Activated CD4-positive, alpha-beta T cell treated with anti-CD3 and anti-CD28 coated beads for 4 hours (primary cell): Measurements from ENCODE around the gene SLC14A1.
"Not testable (repeated sequence)": the region's sequence is repeated elsewhere in the genome, so short reads cannot be mapped to it uniquely, and the experiment has no call there.

Experiments used
- DNase-seq, 2 donors: peaks; one replicate each; pipeline ENCODE4 v3.0.0-alpha.2; 2020

The SLC14A1 gene

DNA sequence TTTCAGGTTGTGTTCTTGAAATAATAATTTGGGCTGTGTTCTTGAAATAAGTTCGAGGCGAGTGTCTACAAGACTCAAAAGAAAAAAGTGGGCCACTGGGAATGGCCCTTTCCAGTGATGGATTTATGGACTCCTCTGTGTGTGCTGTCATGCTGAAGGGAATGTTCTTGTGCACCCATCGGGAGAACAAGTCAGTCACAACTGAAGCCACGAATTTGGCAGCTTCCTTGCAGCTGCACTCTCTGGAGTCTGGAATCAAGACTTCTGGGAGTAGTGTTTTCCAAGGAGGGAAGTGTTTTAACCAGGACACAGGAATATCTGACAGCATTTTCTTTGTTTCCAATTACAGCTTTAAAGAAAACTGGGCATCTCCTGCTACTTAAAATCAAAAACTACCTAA, 620 bp downstream of the SLC14A1 start:
- no peak for DNase-seq

DNA sequence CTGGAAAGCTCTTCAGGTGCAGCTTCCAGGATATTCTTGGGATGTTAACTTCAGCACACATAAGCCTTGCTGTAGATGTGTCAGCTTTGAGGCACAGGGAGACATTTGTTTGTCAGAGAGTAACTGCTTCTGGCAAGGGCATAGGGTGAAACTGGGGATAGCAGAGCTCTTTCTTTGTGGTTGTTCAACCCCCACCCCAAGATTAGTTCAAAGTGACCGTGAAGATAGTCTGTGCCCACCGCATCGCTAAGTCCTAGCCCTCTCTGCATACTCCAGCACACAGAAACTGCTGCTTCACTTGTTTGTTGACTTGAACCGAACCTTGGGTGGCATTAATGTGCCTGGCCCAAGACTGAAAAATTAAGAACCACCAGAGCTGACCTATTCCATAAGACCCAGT, 1.4 kb downstream of the SLC14A1 start:
- no peak for DNase-seq

DNA sequence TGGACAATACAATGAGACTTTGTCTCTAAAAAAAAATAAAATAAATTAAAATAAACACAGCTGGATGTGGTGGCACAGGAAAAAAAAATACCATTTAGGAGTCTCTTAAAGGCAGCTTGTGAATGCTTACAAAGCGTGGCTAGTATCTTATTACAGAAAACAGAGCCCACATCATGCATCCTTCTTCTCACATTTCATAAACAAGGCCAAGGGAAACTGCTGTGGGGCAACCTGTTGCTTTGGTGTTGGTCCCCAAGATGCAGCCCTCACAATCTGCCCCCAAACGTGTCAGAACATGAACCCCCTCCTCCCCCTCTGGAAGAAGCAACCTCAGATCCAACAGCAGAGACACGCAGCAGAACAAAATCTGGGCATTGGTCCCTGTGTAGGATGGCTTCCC, 2.6 kb downstream of the SLC14A1 start:
- no peak for DNase-seq

DNA sequence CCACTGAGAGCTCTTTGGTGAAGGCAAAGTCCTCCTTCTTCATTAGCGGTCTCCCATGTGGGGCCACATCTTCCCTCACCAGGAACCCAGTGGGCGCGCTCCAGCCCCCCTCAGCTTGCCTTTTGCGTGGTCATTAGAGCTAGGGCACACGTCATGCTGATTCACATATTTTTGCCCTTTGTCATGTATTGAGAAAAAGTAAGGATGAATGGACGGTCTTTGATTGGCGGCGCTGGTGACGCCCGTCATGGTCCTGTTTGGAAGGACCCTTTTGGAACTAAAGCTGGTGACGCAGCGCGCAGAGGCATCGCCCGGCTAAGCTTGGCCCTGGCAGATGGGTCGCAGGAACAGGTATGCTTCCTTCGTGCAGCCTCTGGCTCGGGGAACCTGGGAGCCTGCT, 3.1 kb downstream of the SLC14A1 start:
- DNase-seq: no peak

DNA sequence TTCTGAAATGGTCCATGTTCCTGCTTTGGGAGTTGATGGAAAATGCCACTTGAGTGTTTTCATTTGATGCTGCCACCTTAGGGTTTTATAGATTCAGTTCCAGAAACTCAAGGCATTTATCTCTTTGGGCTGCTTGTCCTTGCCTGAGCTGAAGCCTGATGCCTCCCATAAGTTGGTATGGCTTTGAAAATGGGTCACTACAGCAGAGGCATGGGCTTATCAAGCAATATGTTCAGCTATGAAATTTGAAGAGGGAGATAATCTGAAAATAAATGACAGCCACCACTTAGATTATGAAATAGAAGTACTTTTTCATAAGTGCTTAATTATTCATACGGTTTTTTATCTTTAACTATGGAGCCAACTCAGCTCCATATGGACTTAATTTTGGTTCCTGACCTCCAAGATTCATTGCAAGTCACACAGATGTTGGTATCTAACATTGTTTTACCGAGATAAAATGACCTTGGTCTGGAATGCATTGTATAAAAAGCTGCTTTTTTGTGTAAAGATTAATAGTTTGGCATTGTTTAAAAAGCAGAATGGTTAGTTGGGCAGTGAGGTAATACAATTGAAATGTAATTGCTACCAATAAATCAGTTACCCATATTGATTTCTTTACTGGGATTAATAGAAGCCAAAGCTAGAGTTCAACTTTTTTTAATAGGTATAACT, 4.5 kb downstream of the SLC14A1 start:
- DNase-seq: no peak

DNA sequence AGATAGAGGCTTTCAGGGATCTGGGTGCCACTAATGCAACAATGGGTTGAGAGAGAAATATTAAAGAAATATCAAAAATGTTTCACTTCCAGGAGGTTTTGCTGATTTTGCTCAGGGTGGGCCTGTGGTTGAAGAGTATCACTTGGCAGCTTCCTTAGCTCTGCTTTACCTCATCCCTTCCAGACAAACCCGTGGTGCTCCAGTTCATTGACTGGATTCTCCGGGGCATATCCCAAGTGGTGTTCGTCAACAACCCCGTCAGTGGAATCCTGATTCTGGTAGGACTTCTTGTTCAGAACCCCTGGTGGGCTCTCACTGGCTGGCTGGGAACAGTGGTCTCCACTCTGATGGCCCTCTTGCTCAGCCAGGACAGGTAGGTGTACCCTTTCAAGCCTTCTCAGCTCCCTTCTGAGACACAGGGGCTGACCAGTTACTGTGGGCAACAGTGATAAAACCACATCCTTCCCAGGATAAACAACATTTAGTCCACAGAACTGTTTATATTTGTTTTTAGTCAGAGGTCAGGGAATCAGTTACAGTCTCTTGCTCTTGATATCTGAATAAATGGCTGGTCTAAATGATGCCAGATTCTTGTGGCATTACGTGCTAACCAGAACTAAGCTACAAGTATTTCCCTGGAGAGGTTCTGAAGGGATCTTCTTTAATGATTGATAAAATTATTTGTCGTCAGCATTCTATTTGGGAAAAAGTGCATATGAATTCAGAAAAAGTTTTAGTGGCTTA, 7.0 kb downstream of the SLC14A1 start:
- no peak for DNase-seq

DNA sequence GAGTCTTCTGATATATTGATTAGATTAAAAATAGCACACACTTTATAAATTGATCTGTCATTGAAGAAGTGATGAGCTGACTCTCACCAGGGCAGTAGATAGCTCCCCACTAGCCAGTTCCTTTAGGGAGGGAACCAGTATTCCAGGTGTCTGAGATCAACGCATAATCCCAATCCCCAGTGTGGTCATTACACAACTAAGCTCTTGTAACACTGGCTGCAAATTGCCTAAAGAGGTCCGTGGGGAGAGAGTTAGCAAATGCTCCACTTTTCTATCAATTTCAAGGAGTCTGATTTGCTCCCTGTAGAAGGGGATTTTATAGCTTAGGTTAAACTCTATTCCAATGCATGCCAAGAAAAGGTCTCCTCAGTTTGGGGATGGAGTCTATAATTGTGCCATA, 7.7 kb downstream of the SLC14A1 start:
- no peak for DNase-seq

DNA sequence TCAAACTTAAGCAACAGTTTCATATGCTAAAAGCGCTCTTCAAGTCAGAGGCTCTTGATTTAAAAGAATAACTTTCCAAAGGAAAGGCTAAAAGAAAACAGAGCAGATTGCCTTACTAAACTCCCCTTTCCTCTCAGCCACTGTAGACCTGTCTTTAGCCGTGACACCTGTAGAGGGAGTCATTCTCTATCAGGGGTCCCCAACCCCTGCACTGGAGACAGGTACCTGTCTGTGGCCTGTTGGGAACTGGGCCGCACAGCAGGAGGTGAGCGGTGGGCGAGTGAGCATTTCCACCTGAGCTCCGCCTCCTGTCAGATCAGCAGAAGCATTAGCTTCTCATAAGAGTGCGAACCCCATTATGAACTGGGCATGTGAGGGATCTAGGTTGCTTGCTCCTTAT, 9.6 kb downstream of the SLC14A1 start:
- no peak for DNase-seq

DNA sequence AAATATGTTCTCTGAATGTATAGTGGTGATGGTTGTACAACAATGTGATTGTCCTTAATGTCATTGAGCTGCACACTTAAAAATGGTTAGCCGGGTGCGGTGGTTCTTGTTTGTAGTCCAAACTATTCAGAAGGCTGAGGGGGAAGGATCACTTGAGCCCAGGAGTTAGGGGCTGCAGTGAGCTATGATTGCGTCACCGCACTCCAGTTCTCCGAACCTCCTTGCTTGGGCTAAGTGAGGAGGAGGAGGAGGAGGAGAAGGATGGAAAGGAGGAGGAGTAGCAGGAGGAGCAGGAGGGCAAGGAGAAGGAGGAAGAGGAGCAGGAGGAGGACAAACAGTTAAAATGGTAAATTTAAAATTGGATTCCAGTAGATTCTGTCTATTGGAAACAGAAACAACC, 10.5 kb downstream of the SLC14A1 start:
- DNase-seq: no peak

DNA sequence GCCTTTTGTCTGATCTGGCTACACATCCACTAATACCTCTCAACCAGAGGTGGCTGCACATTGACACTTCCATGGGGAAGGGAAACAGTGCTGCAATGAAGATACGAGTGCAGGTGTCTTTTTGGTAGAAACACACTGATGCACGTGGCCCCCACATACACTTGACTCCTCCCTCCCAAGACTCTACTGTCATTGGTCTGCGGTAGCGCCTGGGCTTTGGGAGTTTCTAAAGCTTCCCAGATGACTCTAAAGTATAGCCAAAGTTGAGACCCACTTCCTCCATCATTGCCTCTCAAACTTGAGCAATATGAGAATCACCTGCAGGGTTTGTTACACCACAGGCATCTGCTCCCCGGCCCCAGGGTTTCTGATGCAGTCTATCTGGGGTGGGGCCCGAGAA, 11.0 kb downstream of the SLC14A1 start:
- DNase-seq: no peak

DNA sequence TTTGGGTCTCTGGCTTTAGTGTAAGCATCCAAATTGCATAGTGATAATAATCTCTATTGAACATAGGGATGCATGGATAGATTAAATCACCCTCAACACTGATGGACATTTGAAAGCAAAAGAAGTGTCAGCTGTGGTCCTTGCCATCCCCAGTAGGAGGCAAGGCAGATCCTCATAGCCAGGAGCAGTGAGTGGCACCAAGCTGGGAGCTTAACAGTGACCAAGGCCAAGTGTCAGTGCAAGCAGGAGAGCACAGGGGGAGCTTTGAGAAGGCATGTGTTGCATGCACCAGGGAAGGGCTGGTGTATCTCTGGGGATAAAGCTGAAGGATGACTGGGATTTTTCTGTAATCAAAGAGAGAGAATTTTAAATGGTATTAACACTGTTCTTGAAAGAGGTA, 14.7 kb downstream of the SLC14A1 start:
- DNase-seq: no peak

DNA sequence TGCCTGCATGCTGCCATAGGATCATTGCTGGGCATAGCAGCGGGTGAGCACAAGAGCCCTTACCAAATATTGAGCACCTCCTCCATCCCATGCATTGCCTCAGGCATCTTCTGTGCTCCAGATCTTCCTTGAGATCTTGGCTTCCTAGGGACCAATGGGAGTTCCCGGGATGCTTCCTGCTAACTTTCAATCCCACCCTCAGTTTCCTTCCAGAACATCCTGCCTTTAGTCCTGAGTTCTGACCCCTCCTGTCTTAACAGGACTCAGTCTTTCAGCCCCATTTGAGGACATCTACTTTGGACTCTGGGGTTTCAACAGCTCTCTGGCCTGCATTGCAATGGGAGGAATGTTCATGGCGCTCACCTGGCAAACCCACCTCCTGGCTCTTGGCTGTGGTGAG, 15.3 kb downstream of the SLC14A1 start:
- no peak for DNase-seq

DNA sequence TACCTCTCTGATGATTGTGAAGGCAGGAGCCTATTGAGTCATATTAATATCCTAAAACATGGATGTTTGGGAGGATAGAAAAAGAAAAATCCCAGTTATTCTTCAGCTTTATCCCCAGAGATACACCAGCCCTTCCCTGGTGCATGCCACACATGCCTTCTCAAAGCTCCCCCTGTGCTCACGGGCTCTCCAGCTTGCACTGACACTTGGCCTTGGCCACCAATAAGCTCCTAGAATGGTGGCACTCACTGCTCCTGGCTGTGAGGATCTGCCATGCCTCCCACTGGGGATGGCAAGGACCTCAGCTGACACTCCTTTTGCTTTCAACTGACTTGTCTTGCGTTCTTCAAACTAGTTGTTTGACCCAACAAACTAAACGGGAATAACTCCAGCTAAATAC, 15.9 kb downstream of the SLC14A1 start:
- DNase-seq: no peak

DNA sequence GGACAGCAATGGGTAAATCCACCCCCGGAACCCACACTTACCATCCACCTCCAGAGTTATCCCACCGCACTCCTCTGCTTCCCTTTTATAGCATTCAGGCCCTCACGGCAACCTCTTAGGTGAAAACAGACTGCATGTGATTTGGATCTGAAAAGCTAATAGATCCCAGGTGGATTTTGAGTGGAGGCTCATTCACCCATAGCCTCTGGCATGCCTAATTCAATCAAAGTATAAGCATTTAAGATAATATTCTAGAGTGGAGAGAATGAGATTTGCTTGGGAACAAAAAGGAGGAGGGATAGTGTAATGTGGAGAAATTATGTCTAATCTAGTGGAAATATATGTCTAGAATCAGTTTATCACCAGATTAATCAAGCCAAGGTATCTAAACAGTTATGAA, 17.1 kb downstream of the SLC14A1 start:
- DNase-seq: no peak

DNA sequence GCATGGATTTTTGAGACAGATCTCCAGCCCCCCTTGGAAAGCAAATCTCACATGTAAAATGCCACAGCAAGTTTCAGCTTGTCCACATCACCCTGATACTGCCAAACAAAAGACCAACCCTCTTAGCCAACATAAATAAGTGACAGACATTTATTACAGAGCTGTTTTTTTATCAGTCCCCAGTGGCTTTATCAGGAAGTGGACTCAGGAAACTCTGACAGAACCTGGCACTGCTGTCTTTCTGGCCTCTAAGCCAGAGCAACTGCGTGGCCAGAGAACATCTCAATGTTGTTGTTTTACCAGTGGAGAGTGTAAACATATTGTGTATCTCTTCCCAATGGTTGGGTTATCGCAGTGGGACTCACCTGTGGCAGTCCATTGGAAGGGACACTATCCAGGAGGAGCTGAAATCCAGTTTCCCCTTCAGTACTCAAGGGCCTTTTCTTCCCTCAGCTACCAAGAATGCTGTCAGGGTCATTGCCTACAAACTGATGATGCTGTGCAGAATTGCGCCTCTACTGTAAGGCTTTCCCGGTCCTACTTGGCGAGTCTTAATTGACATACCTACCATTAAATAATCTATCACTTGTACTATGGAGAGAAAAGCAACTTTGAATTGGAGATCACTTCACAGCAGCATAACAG, 22.0 kb downstream of the SLC14A1 start:
- no peak for DNase-seq

DNA sequence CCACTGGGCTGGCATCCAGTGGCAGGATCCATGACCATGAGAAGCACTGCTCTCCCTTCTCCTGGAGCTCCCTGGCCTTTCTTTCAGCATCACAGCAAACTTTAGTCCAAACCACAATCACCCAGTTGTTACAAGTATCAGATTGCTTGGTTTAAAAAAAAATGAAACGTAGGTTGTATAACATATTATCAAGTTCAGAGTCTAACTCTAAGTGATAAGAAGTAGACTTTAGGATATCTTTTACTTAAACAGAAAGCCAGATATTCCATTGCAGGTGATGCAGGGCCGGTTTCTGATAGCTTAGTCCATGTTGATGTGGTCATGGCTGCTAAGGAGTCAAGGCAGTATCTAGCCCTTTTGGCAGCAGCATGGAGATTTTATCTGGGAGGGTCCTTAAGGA, 24.5 kb downstream of the SLC14A1 start:
- no peak for DNase-seq

DNA sequence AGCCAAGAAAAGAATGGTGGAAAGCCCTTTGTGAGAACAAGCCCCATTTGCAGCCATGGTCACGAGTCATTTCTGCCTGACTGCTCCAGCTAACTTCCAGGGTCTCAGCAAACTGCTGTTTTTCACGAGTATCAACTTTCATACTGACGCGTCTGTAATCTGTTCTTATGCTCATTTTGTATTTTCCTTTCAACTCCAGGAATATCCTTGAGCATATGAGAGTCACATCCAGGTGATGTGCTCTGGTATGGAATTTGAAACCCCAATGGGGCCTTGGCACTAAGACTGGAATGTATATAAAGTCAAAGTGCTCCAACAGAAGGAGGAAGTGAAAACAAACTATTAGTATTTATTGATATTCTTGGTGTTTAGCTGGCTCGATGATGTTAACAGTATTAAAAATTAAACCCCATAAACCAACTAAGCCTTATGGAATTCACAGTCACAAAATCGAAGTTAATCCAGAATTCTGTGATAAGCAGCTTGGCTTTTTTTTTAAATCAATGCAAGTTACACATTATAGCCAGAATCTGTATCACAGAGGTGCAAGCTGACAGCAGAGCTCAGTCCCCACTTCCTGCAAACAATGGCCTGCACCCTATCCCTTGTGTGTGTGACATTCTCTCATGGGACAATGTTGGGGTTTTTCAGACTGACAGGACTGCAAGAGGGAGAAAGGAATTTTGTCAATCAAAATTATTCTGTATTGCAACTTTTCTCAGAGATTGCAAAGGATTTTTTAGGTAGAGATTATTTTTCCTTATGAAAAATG, 26.1 kb downstream of the SLC14A1 start:
- DNase-seq: no peak

DNA sequence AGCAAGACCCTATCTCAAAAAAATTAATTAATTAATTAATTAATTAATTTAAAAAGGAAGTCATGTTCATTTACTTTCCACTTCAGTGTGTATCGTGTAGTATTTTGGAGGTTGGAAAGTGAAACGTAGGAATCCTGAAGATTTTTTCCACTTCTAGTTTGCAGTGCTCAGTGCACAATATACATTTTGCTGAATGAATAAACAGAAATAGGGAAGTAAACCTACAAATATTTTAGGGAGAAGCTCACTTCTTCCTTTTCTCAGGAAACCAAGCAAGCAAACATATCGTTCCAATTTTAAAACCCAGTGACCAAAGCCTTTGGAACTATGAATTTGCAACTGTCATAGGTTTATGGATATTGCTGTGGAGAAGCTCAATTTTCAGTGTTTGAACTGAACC, 27.8 kb downstream of the SLC14A1 start:
- no peak for DNase-seq

DNA sequence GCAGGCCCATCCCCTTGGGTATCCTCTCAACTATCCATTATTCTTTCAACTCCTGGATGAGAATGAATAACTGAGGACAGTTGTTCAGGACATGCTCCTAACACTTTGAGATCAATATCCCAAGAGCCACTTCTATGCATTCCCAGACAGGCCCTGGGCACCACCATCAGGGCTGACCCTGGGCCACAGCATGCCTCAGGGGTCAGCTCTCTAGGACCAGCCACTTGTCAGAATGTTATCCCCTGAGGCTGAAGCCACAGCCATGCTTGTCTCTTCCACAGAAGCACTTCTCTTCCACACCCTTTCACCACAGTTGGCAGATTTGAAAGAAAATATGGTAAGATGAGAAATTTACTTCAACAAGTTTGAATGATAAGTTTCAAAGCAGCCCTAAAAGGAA, 28.7 kb downstream of the SLC14A1 start:
- DNase-seq: no peak

DNA sequence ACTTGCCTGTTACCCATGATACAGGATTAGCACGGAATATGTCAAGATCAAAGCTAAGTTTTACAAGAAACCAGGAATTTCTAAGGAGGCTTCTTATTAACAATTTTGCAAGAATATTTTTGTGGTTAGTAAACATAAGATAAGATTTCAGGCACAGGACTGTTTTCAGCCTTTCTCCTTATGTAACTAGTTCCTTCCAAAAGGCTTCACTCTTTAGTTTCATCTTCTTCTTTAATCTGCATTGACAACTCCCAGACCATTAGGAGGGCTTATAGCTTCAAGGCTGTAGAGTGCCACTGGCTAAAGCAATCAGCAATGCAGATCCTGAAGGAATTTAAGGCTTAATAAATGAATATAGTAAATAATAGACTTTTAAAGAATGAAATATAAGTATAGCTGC, 29.3 kb downstream of the SLC14A1 start:
- no peak for DNase-seq

DNA sequence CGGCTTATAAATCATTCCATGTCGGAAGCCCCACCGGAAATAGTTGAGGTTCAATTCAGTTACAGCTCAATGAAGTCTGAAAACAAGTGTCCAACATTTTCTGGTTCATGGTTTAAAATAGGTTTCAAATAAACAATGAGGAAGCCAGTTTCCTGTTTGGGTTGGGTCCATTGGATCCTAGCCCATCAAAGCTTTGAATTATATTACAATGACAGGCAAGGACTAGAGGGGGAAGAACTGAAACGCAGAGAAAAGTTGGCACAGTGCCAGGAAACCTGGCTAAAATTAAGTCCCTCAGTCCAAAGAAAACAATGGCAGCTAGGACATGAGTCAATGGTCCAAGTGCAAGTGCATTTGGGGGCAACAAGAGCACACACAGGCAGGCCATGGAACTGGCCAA, 32.0 kb downstream of the SLC14A1 start:
- no peak for DNase-seq

DNA sequence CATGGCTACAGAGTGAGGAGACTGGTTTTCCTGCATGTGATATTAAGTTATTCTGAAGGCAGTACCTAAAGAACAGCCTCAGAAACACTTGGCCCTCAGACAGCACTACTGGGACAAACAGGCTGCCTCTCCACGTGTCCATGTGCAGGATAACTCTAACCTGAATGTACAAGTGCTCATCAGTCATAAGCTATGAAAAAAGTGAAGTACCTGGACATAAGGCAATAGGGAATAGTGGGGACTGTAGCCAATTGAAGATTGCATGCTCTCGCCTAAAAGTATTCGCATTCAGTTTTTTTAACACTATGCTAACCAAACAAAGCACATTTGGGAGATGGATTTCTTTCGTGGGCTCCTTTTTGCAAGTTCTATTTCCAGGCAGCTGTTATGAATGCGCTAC, 33.0 kb downstream of the SLC14A1 start:
- no peak for DNase-seq

DNA sequence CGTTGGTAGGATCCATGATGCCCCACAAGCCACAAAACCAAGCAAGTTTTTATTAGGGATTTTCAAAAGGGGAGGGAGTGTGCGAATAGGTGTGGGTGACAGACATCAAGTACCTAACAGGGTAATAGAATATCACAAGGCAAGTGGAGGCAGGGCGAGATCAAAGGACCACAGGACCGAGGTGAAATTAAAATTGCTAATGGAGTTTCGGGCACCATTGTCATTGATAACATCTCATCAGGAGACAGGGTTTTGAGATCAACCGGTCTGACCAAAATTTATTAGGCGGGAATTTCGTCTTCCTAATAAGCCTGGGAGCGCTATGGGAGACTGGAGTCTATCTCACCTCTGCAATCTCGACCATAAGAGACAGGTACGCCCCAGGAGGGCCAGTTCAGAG, 33.7 kb downstream of the SLC14A1 start:
- not testable (repeated sequence) for DNase-seq
